BLaER1 treated with 17β-estradiol and CSF1 and Interleukin-3, amounts not matched to agents 10 nM and 100 nM (cell line): Measurements from ENCODE around the gene ARMC3.

Experiments
- H3K27ac ChIP-seq, 11 experiments: shearing (Covaris generic); formaldehyde crosslinking; 2 replicates each; pipeline ENCODE4 v1.8.1; 2022
- H3K27me3 ChIP-seq, 11 experiments: shearing (Covaris generic); formaldehyde crosslinking; 2 replicates each; pipeline ENCODE4 v1.8.1; 2022
- H3K36me3 ChIP-seq, 11 experiments: shearing (Covaris generic); formaldehyde crosslinking; 2 replicates each; pipeline ENCODE4 v1.8.1; 2022
- H3K4me1 ChIP-seq, 10 experiments: shearing (Covaris generic); formaldehyde crosslinking; 2 replicates each; pipeline ENCODE4 v1.8.1; 2022
- H3K4me2 ChIP-seq, 11 experiments: shearing (Covaris generic); formaldehyde crosslinking; 2 replicates each; pipeline ENCODE4 v1.8.1; 2022
- H3K4me3 ChIP-seq, 10 experiments: shearing (Covaris generic); formaldehyde crosslinking; 2 replicates each; pipeline ENCODE4 v1.8.1; 2022
- H3K9ac ChIP-seq, 11 experiments: shearing (Covaris generic); formaldehyde crosslinking; 2 replicates each; pipeline ENCODE4 v1.8.1; 2022
- H3K9me3 ChIP-seq, 11 experiments: shearing (Covaris generic); formaldehyde crosslinking; replicated peaks in 1 of 11; 2 replicates each; pipeline ENCODE4 v1.8.1; 2022
- H4K20me1 ChIP-seq, 11 experiments: shearing (Covaris generic); formaldehyde crosslinking; 2 replicates each; pipeline ENCODE4 v1.8.1; 2022
- Cebpa-rat ChIP-seq, 11 experiments: shearing (Covaris generic); IDR thresholded peaks; 2 replicates each; pipeline ENCODE4 v1.8.1; 2022

The ARMC3 gene

GRCh38 chr10:23021430-23021829, 93.6 kb downstream of the ARMC3 start:
- Histone ChIP-seq H3K9me3 (peaks cover 23 to 41% (median 30%) of the 10 kb centered on the region in 11 experiments), H3K36me3 (no peaks in the 10 kb centered on the region; a peak in 1 of 22 replicates), H3K27me3 (no peaks in the 10 kb centered on the region), H3K4me1 (no peaks in the 10 kb centered on the region), H3K27ac (no peak overlapping the region), H4K20me1 (no peaks in the 10 kb centered on the region), H3K4me3 (no peak overlapping the region), H3K4me2 (no peak overlapping the region), H3K9ac (no peak overlapping the region)
- TF ChIP-seq Cebpa-rat (IDR thresholded peaks at IDR 0.05), result no peak

GRCh38 chr10:23024002-23024401, 96.1 kb downstream of the ARMC3 start:
- no peaks in the 10 kb centered on the region for H3K27me3 ChIP-seq
- H3K4me2 ChIP-seq, result no peak overlapping the region
- H3K4me3 ChIP-seq, result no peak overlapping the region
- no peaks in the 10 kb centered on the region for H3K4me1 ChIP-seq
- H4K20me1 ChIP-seq, result no peaks in the 10 kb centered on the region
- TF ChIP-seq Cebpa-rat (IDR thresholded peaks at IDR 0.05), result no peak
- no peak overlapping the region for H3K27ac ChIP-seq
- peaks cover 32 to 57% (median 43%) of the 10 kb centered on the region in 11 experiments for H3K9me3 ChIP-seq
- H3K9ac ChIP-seq, result no peak overlapping the region
- H3K36me3 ChIP-seq, result no peaks in the 10 kb centered on the region; a peak in 1 of 22 replicates

GRCh38 chr10:23031318-23031717, 103.5 kb downstream of the ARMC3 start:
- Histone ChIP-seq H3K4me1 (no peaks in the 10 kb centered on the region), H3K27me3 (no peaks in the 10 kb centered on the region), H4K20me1 (no peaks in the 10 kb centered on the region), H3K4me3 (no peak overlapping the region), H3K9me3 (peaks cover 5 to 18% (median 13%) of the 10 kb centered on the region in 11 experiments; a peak in 19 of 22 replicates), H3K4me2 (no peak overlapping the region), H3K36me3 (no peaks in the 10 kb centered on the region), H3K9ac (no peak overlapping the region), H3K27ac (no peak overlapping the region)
- TF ChIP-seq Cebpa-rat (IDR thresholded peaks at IDR 0.05), result no peak

DNA sequence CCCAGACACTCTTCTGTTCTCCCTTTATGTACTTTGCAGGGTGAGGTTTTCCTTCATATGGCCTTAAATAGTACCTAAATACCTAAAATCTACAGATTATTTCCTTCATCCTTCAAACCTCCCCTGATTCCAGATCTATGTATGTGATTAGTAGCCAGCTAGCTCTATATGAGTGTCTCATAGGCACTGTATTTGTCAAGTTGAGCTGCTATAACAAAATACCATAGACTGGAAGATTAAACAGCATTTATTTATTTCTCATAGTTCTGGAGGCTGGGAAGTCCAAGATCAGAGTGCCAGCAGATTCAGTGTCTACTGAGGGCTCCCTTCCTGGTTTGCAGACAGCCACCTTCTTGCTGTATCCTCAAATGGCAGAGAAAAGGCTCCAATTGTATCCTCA, 106.9 kb downstream of the ARMC3 start:
- Histone ChIP-seq H3K4me2 (no peak overlapping the region), H3K9me3 (peaks cover 0 to 2% (median 0%) of the 10 kb centered on the region in 11 experiments; a peak in 1 of 22 replicates), H3K4me1 (no peaks in the 10 kb centered on the region), H3K27me3 (no peaks in the 10 kb centered on the region), H3K4me3 (no peak overlapping the region), H3K27ac (no peak overlapping the region), H3K9ac (no peak overlapping the region), H3K36me3 (no peaks in the 10 kb centered on the region), H4K20me1 (no peaks in the 10 kb centered on the region)
- no peak for TF ChIP-seq Cebpa-rat (IDR thresholded peaks at IDR 0.05)

GRCh38 chr10:23035569-23035968, 107.7 kb downstream of the ARMC3 start:
- no peak for TF ChIP-seq Cebpa-rat (IDR thresholded peaks at IDR 0.05)
- Histone ChIP-seq H3K9me3 (peaks cover 0 to 6% (median 0%) of the 10 kb centered on the region in 11 experiments; a peak in 1 of 22 replicates), H3K4me2 (no peak overlapping the region), H3K27ac (no peak overlapping the region), H3K36me3 (no peaks in the 10 kb centered on the region), H3K4me3 (no peak overlapping the region), H4K20me1 (no peaks in the 10 kb centered on the region), H3K4me1 (no peaks in the 10 kb centered on the region), H3K9ac (no peak overlapping the region), H3K27me3 (no peaks in the 10 kb centered on the region)

DNA sequence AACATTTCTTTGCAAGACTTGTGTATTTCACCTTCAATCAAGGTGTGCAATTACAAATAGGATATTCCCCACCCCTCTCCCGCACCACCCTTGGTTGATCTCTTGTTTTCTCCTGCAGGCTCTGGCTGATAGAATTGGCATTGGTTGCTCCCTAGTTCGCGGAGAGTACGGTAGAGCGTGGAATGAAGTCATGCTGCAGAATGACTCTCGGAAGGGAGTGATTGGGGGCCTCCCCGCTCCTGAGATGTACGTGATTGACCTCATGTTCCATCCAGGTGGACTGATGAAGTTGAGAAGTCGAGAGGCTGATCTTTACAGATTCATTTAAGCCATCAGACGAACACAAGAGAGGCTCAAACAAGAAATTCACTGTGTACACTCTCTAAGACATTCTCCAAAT, 109.3 kb downstream of the ARMC3 start:
- no peak overlapping the region for H3K4me3 ChIP-seq
- no peaks in the 10 kb centered on the region for H3K36me3 ChIP-seq
- H3K9ac ChIP-seq, result no peak overlapping the region
- no peaks in the 10 kb centered on the region for H3K27me3 ChIP-seq
- no peaks in the 10 kb centered on the region for H3K4me1 ChIP-seq
- H3K4me2 ChIP-seq, result no peak overlapping the region
- TF ChIP-seq Cebpa-rat (IDR thresholded peaks at IDR 0.05), result no peak
- H3K27ac ChIP-seq, result no peak overlapping the region
- peaks cover 0 to 6% (median 0%) of the 10 kb centered on the region in 11 experiments; a peak in 1 of 22 replicates for H3K9me3 ChIP-seq
- no peaks in the 10 kb centered on the region for H4K20me1 ChIP-seq

DNA sequence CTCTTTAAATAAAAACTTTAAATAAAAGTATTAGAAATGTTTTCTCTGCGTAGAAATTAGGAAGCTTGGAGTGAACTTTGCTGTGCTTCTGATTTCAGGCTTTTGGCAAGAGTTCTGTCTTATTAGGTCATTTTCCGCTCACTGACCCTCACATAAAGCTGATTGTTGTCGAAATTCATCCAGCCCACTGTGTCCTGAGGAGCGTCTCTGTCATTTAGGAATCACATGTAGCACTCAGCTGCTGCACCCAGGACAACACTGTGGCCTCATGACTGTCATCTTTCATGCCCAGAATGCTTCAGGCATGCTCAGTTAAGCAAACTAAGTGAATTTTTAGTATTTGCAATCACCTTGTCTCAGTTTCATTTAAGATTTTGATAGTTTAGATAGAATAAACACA, 109.7 kb downstream of the ARMC3 start:
- H3K4me1 ChIP-seq, result no peaks in the 10 kb centered on the region
- no peak overlapping the region for H3K27ac ChIP-seq
- no peak overlapping the region for H3K4me2 ChIP-seq
- no peaks in the 10 kb centered on the region for H4K20me1 ChIP-seq
- H3K36me3 ChIP-seq, result no peaks in the 10 kb centered on the region
- peaks cover 0 to 6% (median 0%) of the 10 kb centered on the region in 11 experiments; a peak in 1 of 22 replicates for H3K9me3 ChIP-seq
- H3K27me3 ChIP-seq, result no peaks in the 10 kb centered on the region
- no peak overlapping the region for H3K4me3 ChIP-seq
- TF ChIP-seq Cebpa-rat (IDR thresholded peaks at IDR 0.05), result no peak
- H3K9ac ChIP-seq, result no peak overlapping the region

- no peaks in the 10 kb centered on the region for H4K20me1 ChIP-seq
- no peak overlapping the region for H3K4me3 ChIP-seq
- no peak overlapping the region for H3K4me2 ChIP-seq
- peaks cover 0 to 6% (median 0%) of the 10 kb centered on the region in 11 experiments; a peak in 1 of 22 replicates for H3K9me3 ChIP-seq
- TF ChIP-seq Cebpa-rat (IDR thresholded peaks at IDR 0.05), result no peak
- H3K9ac ChIP-seq, result no peak overlapping the region
- no peaks in the 10 kb centered on the region for H3K4me1 ChIP-seq
- no peaks in the 10 kb centered on the region for H3K36me3 ChIP-seq
- H3K27ac ChIP-seq, result no peak overlapping the region
- no peaks in the 10 kb centered on the region for H3K27me3 ChIP-seq
Measured at GRCh38 chr10:23038172-23038571, 110.3 kb downstream of the ARMC3 start.

DNA sequence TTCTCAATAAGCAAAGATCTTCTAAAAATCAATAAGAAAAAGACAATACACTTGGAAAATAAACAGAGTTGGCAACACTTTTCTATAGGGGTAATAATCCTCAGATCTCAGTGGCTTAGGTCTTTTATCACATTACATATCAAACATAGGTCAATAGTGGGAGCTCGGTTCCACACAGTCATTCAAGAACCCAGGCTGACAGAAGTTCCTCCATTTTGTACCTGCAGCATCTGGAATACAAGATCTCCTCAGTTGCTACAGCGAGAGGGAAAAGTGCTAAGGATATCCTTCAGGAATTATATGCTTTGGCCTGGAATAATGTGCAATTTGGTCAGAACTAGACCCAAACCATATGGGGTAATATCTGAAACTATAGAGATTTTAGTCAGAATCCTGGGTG, 112.1 kb downstream of the ARMC3 start:
- Histone ChIP-seq H3K9me3 (peaks cover 0 to 6% (median 0%) of the 10 kb centered on the region in 11 experiments; a peak in 1 of 22 replicates), H3K27me3 (no peaks in the 10 kb centered on the region), H3K9ac (no peak overlapping the region), H3K27ac (no peak overlapping the region), H4K20me1 (no peaks in the 10 kb centered on the region), H3K4me1 (no peaks in the 10 kb centered on the region), H3K4me3 (no peak overlapping the region), H3K36me3 (no peaks in the 10 kb centered on the region), H3K4me2 (no peak overlapping the region)
- no peak for TF ChIP-seq Cebpa-rat (IDR thresholded peaks at IDR 0.05)

DNA sequence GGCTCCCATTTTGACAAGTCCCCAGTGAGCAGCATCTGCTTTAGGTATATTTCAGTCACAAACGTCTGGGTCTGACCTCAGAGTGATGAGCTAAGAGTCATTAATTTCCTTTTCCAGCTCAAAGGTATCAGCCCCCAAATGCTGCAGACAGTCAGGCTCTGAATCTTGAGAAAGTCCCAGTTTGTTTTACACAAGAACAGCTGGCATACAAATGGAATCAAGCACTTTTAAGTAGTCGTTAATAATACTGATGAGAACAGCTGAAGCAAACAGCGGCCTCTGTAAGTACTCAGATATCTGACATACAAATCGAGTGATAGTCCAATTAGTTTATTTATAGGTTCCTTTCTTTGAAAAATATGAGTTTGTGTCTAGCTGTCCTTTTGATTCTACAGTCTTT, 118.2 kb downstream of the ARMC3 start:
- Histone ChIP-seq H3K4me3 (no peak overlapping the region), H3K9me3 (no peaks in the 10 kb centered on the region), H3K27me3 (no peaks in the 10 kb centered on the region), H3K4me1 (no peaks in the 10 kb centered on the region), H4K20me1 (no peaks in the 10 kb centered on the region), H3K36me3 (no peaks in the 10 kb centered on the region), H3K9ac (no peak overlapping the region), H3K27ac (no peak overlapping the region), H3K4me2 (no peak overlapping the region)
- TF ChIP-seq Cebpa-rat (IDR thresholded peaks at IDR 0.05), result no peak
